Trophoblast cell (in vitro differentiated cells and primary cell): Measurements from ENCODE around the gene CTIF.
A peak's percentile ranks its signal among the peaks of the same experiment; 100 is the strongest.

ENCODE experiments used
- DNase-seq, 2 donors: peaks; one replicate each; pipeline ENCODE4 v3.0.0-alpha.2; 2016
- H2AFZ ChIP-seq: 2 replicates; pipeline ENCODE4 v1.6.1; 2013; ENCODE audit warnings: low read length, moderate library complexity, mild to moderate bottlenecking; ENCODE audit not compliant: insufficient read depth, poor library complexity
- H2AK5ac ChIP-seq: 2 replicates; pipeline ENCODE4 v1.6.1; 2013; ENCODE audit warnings: mild to moderate bottlenecking, low read length
- H2BK120ac ChIP-seq: 2 replicates; pipeline ENCODE4 v1.6.1; 2013; ENCODE audit warnings: low read length, mild to moderate bottlenecking, moderate library complexity; ENCODE audit not compliant: insufficient read depth, poor library complexity
- H2BK12ac ChIP-seq: 2 replicates; pipeline ENCODE4 v1.6.1; 2013; ENCODE audit warnings: mild to moderate bottlenecking, low read length, moderate library complexity
- H2BK5ac ChIP-seq: 2 replicates; pipeline ENCODE4 v1.6.1; 2013; ENCODE audit warnings: low read length, low read depth, moderate library complexity, mild to moderate bottlenecking; ENCODE audit not compliant: poor library complexity
- H3K14ac ChIP-seq: 2 replicates; pipeline ENCODE4 v1.6.1; 2013; ENCODE audit warnings: mild to moderate bottlenecking, low read length
- H3K18ac ChIP-seq: 2 replicates; pipeline ENCODE4 v1.6.1; 2013; ENCODE audit warnings: mild to moderate bottlenecking, low read length
- H3K23ac ChIP-seq: 2 replicates; pipeline ENCODE4 v1.6.1; 2013; ENCODE audit warnings: low read length
- H3K27ac ChIP-seq: 2 replicates; pipeline ENCODE4 v1.5.1; 2013; ENCODE audit warnings: low read depth, mild to moderate bottlenecking, inconsistent platforms, low read length, moderate library complexity
- H3K27me3 ChIP-seq: 2 replicates; pipeline ENCODE4 v1.6.1; 2013; ENCODE audit warnings: inconsistent platforms, mild to moderate bottlenecking, low read length, moderate library complexity; ENCODE audit not compliant: insufficient read depth
- H3K36me3 ChIP-seq, 2 experiments: 1 replicate in 1 of 2; 2 replicates in 1 of 2; pipeline ENCODE4 v1.6.1; 2013; ENCODE audit warnings: low read length in 2 of 2, mild to moderate bottlenecking in 2 of 2, moderate library complexity in 1 of 2; ENCODE audit not compliant: insufficient read depth in 2 of 2, control insufficient read depth in 1 of 2
- H3K4ac ChIP-seq: 2 replicates; pipeline ENCODE4 v1.6.1; 2013; ENCODE audit warnings: low read depth, mild to moderate bottlenecking, low read length, moderate library complexity
- H3K4me1 ChIP-seq, 2 experiments: 1 replicate in 1 of 2; 2 replicates in 1 of 2; pipeline ENCODE4 v1.6.1; 2013; ENCODE audit warnings: low read length in 2 of 2, mild to moderate bottlenecking in 2 of 2, moderate library complexity in 1 of 2; ENCODE audit not compliant: insufficient read depth in 2 of 2, control insufficient read depth in 1 of 2
- H3K4me2 ChIP-seq: 2 replicates; pipeline ENCODE4 v1.6.1; 2013; ENCODE audit warnings: inconsistent platforms, mild to moderate bottlenecking, low read length, moderate library complexity
- H3K4me3 ChIP-seq: 2 replicates; pipeline ENCODE4 v1.5.1; 2013; ENCODE audit warnings: mild to moderate bottlenecking, low read depth, low read length, inconsistent platforms
- H3K79me1 ChIP-seq: one replicate; pipeline ENCODE4 v1.6.1; 2013; ENCODE audit warnings: low read length
- H3K79me2 ChIP-seq: 2 replicates; pipeline ENCODE4 v1.6.1; 2013; ENCODE audit warnings: low read length, mild to moderate bottlenecking; ENCODE audit not compliant: control insufficient read depth, insufficient read depth, poor library complexity
- H3K9ac ChIP-seq: 2 replicates; pipeline ENCODE4 v1.6.1; 2013; ENCODE audit warnings: mild to moderate bottlenecking, low read length
- H3K9me3 ChIP-seq: 2 replicates; pipeline ENCODE4 v1.6.1; 2013; ENCODE audit warnings: low read depth, mild to moderate bottlenecking, control low read depth, inconsistent platforms, low read length; ENCODE audit not compliant: insufficient read depth
- H4K12ac ChIP-seq: 2 replicates; pipeline ENCODE4 v1.6.1; 2013; ENCODE audit warnings: low read depth, mild to moderate bottlenecking, low read length, moderate library complexity
- H4K8ac ChIP-seq: 2 replicates; pipeline ENCODE4 v1.6.1; 2013; ENCODE audit warnings: low read depth, mild to moderate bottlenecking, low read length, moderate library complexity
- H4K91ac ChIP-seq: one replicate; pipeline ENCODE4 v1.6.1; 2013; ENCODE audit warnings: low read depth, mild to moderate bottlenecking, low read length, moderate library complexity
- WGBS: extraction: QIAGEN DNeasy Blood & Tissue Kit; methylation state at CpG from one replicate; pipeline ENCODE4 v1.1.7; 2013; ENCODE audit warnings: missing lambda C conversion rate; ENCODE audit not compliant: insufficient read length, insufficient coverage; ENCODE audit errors: extremely low coverage; 5-methylcytosine and 5-hydroxymethylcytosine counted together

Gene CTIF

DNA sequence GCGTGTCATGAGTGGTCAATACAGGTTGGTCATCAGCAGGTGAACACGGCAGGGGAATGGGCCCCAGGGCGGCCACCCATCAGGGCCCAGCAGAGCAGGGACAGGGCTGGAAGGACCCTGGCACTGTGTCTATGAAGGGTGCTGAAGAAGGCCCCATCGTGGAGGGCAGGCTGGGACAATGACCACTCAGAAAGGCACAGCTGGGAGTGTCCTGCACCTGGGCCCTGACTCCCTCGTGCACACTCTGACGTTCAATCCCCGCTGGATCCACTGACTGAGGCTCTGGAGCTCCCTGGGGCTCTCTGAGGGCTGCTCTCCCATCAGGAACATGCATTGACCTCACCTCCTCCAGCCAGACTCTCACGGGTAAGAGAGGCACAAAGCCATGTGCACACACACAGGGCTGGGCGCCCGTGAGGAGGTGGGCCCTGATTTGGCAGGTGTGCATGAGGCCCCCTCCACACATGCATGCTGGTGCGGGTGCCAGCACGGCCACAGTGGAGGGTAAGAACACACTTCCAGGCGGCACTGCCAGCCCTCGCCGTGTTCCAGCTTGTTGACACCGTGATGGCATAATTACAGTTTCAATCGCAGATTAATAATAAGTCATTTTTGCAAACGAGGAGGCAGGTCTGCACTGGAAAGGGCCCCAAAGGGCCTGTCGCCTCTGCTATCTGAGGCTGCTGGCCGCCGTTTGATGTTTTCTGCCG lies 353.5 kb downstream of the CTIF start:
- H2AK5ac ChIP-seq: peak overlapping the region; percentile 63
- no CpG with 5 or more reads among the region's 22 CpGs for WGBS
- H4K8ac ChIP-seq: no peak overlapping the region
- peaks cover 22 to 29% of the 10 kb centered on the region in 2 experiments for H3K4me1 ChIP-seq
- no peak overlapping the region for H3K18ac ChIP-seq
- H4K91ac ChIP-seq: peak overlapping the region; percentile 52
- H3K79me2 ChIP-seq: peaks cover 1% of the 10 kb centered on the region
- peak overlapping the region; percentile 8 for H3K14ac ChIP-seq
- no peak overlapping the region for H3K4me3 ChIP-seq
- H4K12ac ChIP-seq: no peak overlapping the region
- no peaks in the 10 kb centered on the region for H3K36me3 ChIP-seq
- H3K27ac ChIP-seq: no peak overlapping the region
- no peak overlapping the region for H3K4me2 ChIP-seq
- no peak overlapping the region for H3K23ac ChIP-seq
- H3K9ac ChIP-seq: no peak overlapping the region
- no peak overlapping the region for H2BK5ac ChIP-seq
- H3K27me3 ChIP-seq: no peaks in the 10 kb centered on the region
- no peak overlapping the region for H2BK12ac ChIP-seq
- DNase-seq: no peak
- H2BK120ac ChIP-seq: peak overlapping the region; percentile 5
- no peak overlapping the region for H3K4ac ChIP-seq
- H2AFZ ChIP-seq: no peak overlapping the region
- H3K9me3 ChIP-seq: peaks cover 3% of the 10 kb centered on the region
- peaks cover 25% of the 10 kb centered on the region for H3K79me1 ChIP-seq

GRCh38 chr18:48893061-48893607 lies 354.3 kb downstream of the CTIF start:
- no peak overlapping the region for H3K23ac ChIP-seq
- no peaks in the 10 kb centered on the region for H3K36me3 ChIP-seq
- peak overlapping the region; percentile 36 for H2AK5ac ChIP-seq
- H3K27me3 ChIP-seq: no peaks in the 10 kb centered on the region
- no peak overlapping the region for H3K27ac ChIP-seq
- no peak overlapping the region for H3K4ac ChIP-seq
- peaks cover 22 to 27% of the 10 kb centered on the region in 2 experiments for H3K4me1 ChIP-seq
- DNase-seq: no peak
- H2BK120ac ChIP-seq: peak overlapping the region; percentile 8
- no peak overlapping the region for H3K4me3 ChIP-seq
- H3K4me2 ChIP-seq: no peak overlapping the region
- H4K91ac ChIP-seq: peak overlapping the region; percentile 63
- no peak overlapping the region for H2BK5ac ChIP-seq
- WGBS: no CpG with 5 or more reads among the region's 14 CpGs
- H4K12ac ChIP-seq: no peak overlapping the region
- no peak overlapping the region for H4K8ac ChIP-seq
- no peak overlapping the region for H3K9ac ChIP-seq
- peaks cover 27% of the 10 kb centered on the region for H3K79me1 ChIP-seq
- H3K79me2 ChIP-seq: peaks cover 1% of the 10 kb centered on the region
- peaks cover 3% of the 10 kb centered on the region for H3K9me3 ChIP-seq
- peak overlapping the region; percentile 27 for H3K14ac ChIP-seq
- H2AFZ ChIP-seq: no peak overlapping the region
- H2BK12ac ChIP-seq: peak overlapping the region; percentile 29
- no peak overlapping the region for H3K18ac ChIP-seq

GRCh38 chr18:48893608-48894600 lies 355.1 kb downstream of the CTIF start:
- Histone ChIP-seq H3K14ac (peak overlapping the region; percentile 27), H4K8ac (no peak overlapping the region), H4K12ac (no peak overlapping the region), H2AFZ (no peak overlapping the region), H3K4me3 (no peak overlapping the region), H4K91ac (peak overlapping the region; percentile 50), H2BK5ac (no peak overlapping the region), H3K27ac (no peak overlapping the region), H3K79me1 (peaks cover 26% of the 10 kb centered on the region), H3K4ac (no peak overlapping the region), H3K27me3 (no peaks in the 10 kb centered on the region), H3K4me2 (no peak overlapping the region), H2AK5ac (peak overlapping the region; percentile 10), H3K4me1 (peaks cover 21 to 27% of the 10 kb centered on the region in 2 experiments), H3K18ac (no peak overlapping the region), H3K79me2 (peaks cover 1% of the 10 kb centered on the region), H3K9ac (no peak overlapping the region), H3K36me3 (no peaks in the 10 kb centered on the region), H2BK120ac (peak overlapping the region; percentile 8), H2BK12ac (peak overlapping the region; percentile 23), H3K23ac (no peak overlapping the region), H3K9me3 (peaks cover 3% of the 10 kb centered on the region)
- DNase-seq: no peak
- no CpG with 5 or more reads among the region's 25 CpGs for WGBS

DNA sequence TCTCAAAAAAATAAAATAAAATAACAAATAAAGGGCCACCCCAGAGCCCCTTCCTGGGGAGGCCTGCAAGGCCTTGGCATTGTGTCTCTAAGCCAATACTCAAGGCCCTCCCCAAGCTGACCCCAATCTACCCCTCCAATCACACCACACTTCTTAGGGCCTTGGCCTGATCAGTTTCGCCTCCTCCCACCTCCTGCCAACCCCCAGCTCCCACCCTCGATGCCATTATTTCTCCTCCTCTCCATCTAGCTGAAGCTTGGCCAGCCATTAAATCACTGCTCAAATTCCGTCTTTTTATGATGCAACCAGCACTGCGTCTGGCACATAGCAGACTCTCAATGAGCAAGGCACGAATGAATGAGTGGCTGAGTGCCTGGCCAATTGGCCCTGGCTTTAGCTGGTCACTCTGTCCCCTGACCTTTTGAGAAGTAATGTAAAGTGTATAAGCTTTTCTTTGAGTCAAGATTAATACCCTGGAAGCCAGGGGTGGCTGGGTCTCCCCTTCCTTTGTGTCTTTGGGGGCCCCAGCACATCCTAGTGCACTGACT lies 356.0 kb downstream of the CTIF start:
- Histone ChIP-seq H2BK5ac (no peak overlapping the region), H3K23ac (no peak overlapping the region), H3K36me3 (no peaks in the 10 kb centered on the region), H3K14ac (peak overlapping the region; percentile 47), H3K9me3 (no peaks in the 10 kb centered on the region), H3K27me3 (no peaks in the 10 kb centered on the region), H3K4me2 (no peak overlapping the region), H3K79me1 (peaks cover 17% of the 10 kb centered on the region), H2BK120ac (peak overlapping the region; percentile 59), H3K27ac (no peak overlapping the region), H4K12ac (no peak overlapping the region), H3K9ac (no peak overlapping the region), H3K18ac (no peak overlapping the region), H2BK12ac (peak overlapping the region; percentile 60), H2AK5ac (peak overlapping the region; percentile 7), H2AFZ (no peak overlapping the region), H4K8ac (no peak overlapping the region), H3K4me3 (no peak overlapping the region), H3K4me1 (peaks cover 15 to 19% of the 10 kb centered on the region in 2 experiments), H3K79me2 (peaks cover 1% of the 10 kb centered on the region), H4K91ac (peak overlapping the region; percentile 15), H3K4ac (no peak overlapping the region)
- DNase-seq: no peak
- WGBS: no CpG with 5 or more reads among the region's 5 CpGs
